KOPT-K1 (cell line): ENCODE data around the gene MAST1.
A peak's percentile ranks its signal among the peaks of the same experiment; 100 is the strongest.
"Not testable (repeated sequence)": the region's sequence is repeated elsewhere in the genome, so short reads cannot be mapped to it uniquely, and the experiment has no call there.

Experiments
- H3K27ac ChIP-seq: fragments of 200-600 bp; sonication (generic); 2 replicates; pipeline ENCODE4 v1.5.1; 2016; ENCODE audit warnings: antibody characterized with exemption, mild to moderate bottlenecking, low read depth, low read length; ENCODE audit not compliant: poor library complexity, severe bottlenecking
- H3K36me3 ChIP-seq: fragments of 200-600 bp; sonication (generic); 2 replicates; pipeline ENCODE4 v1.5.1; 2017; ENCODE audit warnings: antibody characterized with exemption, mild to moderate bottlenecking, low read length, moderate library complexity; ENCODE audit not compliant: insufficient read depth
- H3K9me3 ChIP-seq: fragments of 200-600 bp; sonication (generic); 2 replicates; pipeline ENCODE4 v1.5.1; 2017; ENCODE audit warnings: antibody characterized with exemption, low read length, mild to moderate bottlenecking; ENCODE audit not compliant: insufficient read depth, poor library complexity, severe bottlenecking

MAST1 gene

GRCh38 chr19:12796146-12797071 lies 41.9 kb upstream of the MAST1 start:
- Histone ChIP-seq H3K27ac (peak overlapping the region; percentile 37), H3K36me3 (peaks cover 16% of the 10 kb centered on the region), H3K9me3 (no peaks in the 10 kb centered on the region)

- Histone ChIP-seq H3K36me3 (peaks cover 16% of the 10 kb centered on the region), H3K27ac (no peak overlapping the region), H3K9me3 (no peaks in the 10 kb centered on the region)
These were observed 41.2 kb upstream of the MAST1 start for GRCh38 chr19:12797141-12797587.

GRCh38 chr19:12797607-12798006 lies 40.7 kb upstream of the MAST1 start:
- not testable (repeated sequence) for H3K9me3 ChIP-seq, H3K27ac ChIP-seq
- H3K36me3 ChIP-seq = peaks cover 16% of the 10 kb centered on the region

GRCh38 chr19:12799742-12800465 lies 38.4 kb upstream of the MAST1 start:
- Histone ChIP-seq H3K9me3 (no peaks in the 10 kb centered on the region), H3K27ac (no peak overlapping the region), H3K36me3 (peaks cover 16% of the 10 kb centered on the region)

GRCh38 chr19:12800466-12800770 lies 37.9 kb upstream of the MAST1 start:
- Histone ChIP-seq H3K9me3 (no peaks in the 10 kb centered on the region), H3K27ac (no peak overlapping the region), H3K36me3 (peaks cover 16% of the 10 kb centered on the region)

- peak overlapping the region; percentile 67 for H3K27ac ChIP-seq
- peaks cover 16% of the 10 kb centered on the region for H3K36me3 ChIP-seq
- no peaks in the 10 kb centered on the region for H3K9me3 ChIP-seq
These were observed 37.3 kb upstream of the MAST1 start for GRCh38 chr19:12800923-12801465.

- Histone ChIP-seq H3K27ac (peak within 1 kb of the TSS; percentile 67), H3K9me3 (no peaks in the 10 kb centered on the region), H3K36me3 (peaks cover 16% of the 10 kb centered on the region)
These were observed 36.6 kb upstream of the MAST1 start, which contains the start of the genes PRDX2 and THSD8 for GRCh38 chr19:12801466-12802266. Gene PRDX2 (minus strand): TSS chr19:12801800. CDS start chr19:12801261, 539 bp downstream. Gene THSD8 (plus strand): TSS chr19:12802069. CDS start chr19:12802072, 3 bp downstream.

- no peaks in the 10 kb centered on the region for H3K9me3 ChIP-seq
- peaks cover 12% of the 10 kb centered on the region for H3K36me3 ChIP-seq
- H3K27ac ChIP-seq = peak overlapping the region; percentile 67
These were observed 35.8 kb upstream of the MAST1 start for GRCh38 chr19:12802267-12803106.

GRCh38 chr19:12804051-12804450 lies 34.3 kb upstream of the MAST1 start:
- no peak overlapping the region for H3K27ac ChIP-seq
- H3K36me3 ChIP-seq = peaks cover 25% of the 10 kb centered on the region
- no peaks in the 10 kb centered on the region for H3K9me3 ChIP-seq

GRCh38 chr19:12806242-12807081 lies 31.9 kb upstream of the MAST1 start, which contains the start of gene RNASEH2A:
Gene RNASEH2A (plus strand): TSS chr19:12806584. CDS start chr19:12806674, 90 bp downstream.
- Histone ChIP-seq H3K9me3 (no peaks in the 10 kb centered on the region), H3K36me3 (peaks cover 36% of the 10 kb centered on the region), H3K27ac (peak within 1 kb of the TSS; percentile 77)

- Histone ChIP-seq H3K36me3 (peaks cover 46% of the 10 kb centered on the region), H3K9me3 (no peaks in the 10 kb centered on the region), H3K27ac (no peak overlapping the region)
These were observed 23.2 kb upstream of the MAST1 start for GRCh38 chr19:12815088-12815487.

- peaks cover 26% of the 10 kb centered on the region; the same call in 1 of the 2 replicates for H3K36me3 ChIP-seq
- not testable (repeated sequence) for H3K9me3 ChIP-seq, H3K27ac ChIP-seq
These were observed 21.1 kb upstream of the MAST1 start for GRCh38 chr19:12817188-12817587.

- H3K36me3 ChIP-seq = peaks cover 21% of the 10 kb centered on the region; the same call in 1 of the 2 replicates
- H3K27ac ChIP-seq, H3K9me3 ChIP-seq: not testable (repeated sequence)
These were observed 20.5 kb upstream of the MAST1 start for GRCh38 chr19:12817810-12818209.
